HG03196 (cell line): Measurements from ENCODE around the gene GRM3.

ENCODE experiments used
- ATAC-seq: cut with Tn5 transposase; IDR thresholded peaks from one replicate; pipeline ENCODE4 v1.9.1; 2021; ENCODE audit not compliant: unreplicated experiment

GRM3 gene

GRCh38 chr7:86785641-86786040 lies 141.9 kb downstream of the GRM3 start:
- ATAC-seq = peak; percentile 64

GRCh38 chr7:86786376-86786775 lies 142.7 kb downstream of the GRM3 start:
- ATAC-seq = no peak

- no peak for ATAC-seq
Measured at GRCh38 chr7:86788948-86789347, 145.2 kb downstream of the GRM3 start.

- ATAC-seq = no peak
Measured at GRCh38 chr7:86790383-86790782, 146.7 kb downstream of the GRM3 start.

GRCh38 chr7:86792260-86792659 lies 148.6 kb downstream of the GRM3 start:
- no peak for ATAC-seq

GRCh38 chr7:86793136-86793535 lies 149.4 kb downstream of the GRM3 start:
- ATAC-seq = no peak

GRCh38 chr7:86814661-86815379 lies 171.1 kb downstream of the GRM3 start:
- no peak for ATAC-seq

- ATAC-seq = no peak
Measured at GRCh38 chr7:86815556-86815955, 171.8 kb downstream of the GRM3 start.

GRCh38 chr7:86818903-86819302 lies 175.2 kb downstream of the GRM3 start:
- no peak for ATAC-seq

GRCh38 chr7:86823769-86824168 lies 180.1 kb downstream of the GRM3 start:
- ATAC-seq = no peak

GRCh38 chr7:86825264-86825663 lies 181.6 kb downstream of the GRM3 start:
- ATAC-seq = no peak

- no peak for ATAC-seq
Measured at GRCh38 chr7:86826948-86827347, 183.2 kb downstream of the GRM3 start.

GRCh38 chr7:86833360-86833759 lies 189.7 kb downstream of the GRM3 start:
- ATAC-seq = no peak

- no peak for ATAC-seq
Measured at GRCh38 chr7:86837235-86837634, 193.5 kb downstream of the GRM3 start.

GRCh38 chr7:86844608-86845007 lies 200.9 kb downstream of the GRM3 start:
- no peak for ATAC-seq

- ATAC-seq = no peak
Measured at GRCh38 chr7:86846494-86847190, 202.9 kb downstream of the GRM3 start.

- no peak for ATAC-seq
Measured at GRCh38 chr7:86848226-86848625, 204.5 kb downstream of the GRM3 start.

GRCh38 chr7:86851566-86851965 lies 207.9 kb downstream of the GRM3 start:
- ATAC-seq = no peak

- ATAC-seq = no peak
Measured at GRCh38 chr7:86863452-86863851, 219.7 kb downstream of the GRM3 start.

- no peak for ATAC-seq
Measured at GRCh38 chr7:86867163-86867762, 223.6 kb downstream of the GRM3 start.

GRCh38 chr7:86876146-86876545 lies 232.4 kb downstream of the GRM3 start:
- ATAC-seq = no peak

GRCh38 chr7:86884152-86884551 lies 240.4 kb downstream of the GRM3 start:
- no peak for ATAC-seq
